DND-41 (cell line): Measurements from ENCODE around the gene ZNF462.

Source experiments
- CTCF ChIP-seq: IDR thresholded peaks from 2 replicates; pipeline ENCODE4 v1.5.1; 2012; ENCODE audit warnings: borderline replicate concordance, low read length, moderate library complexity, mild to moderate bottlenecking; ENCODE audit not compliant: poor library complexity, severe bottlenecking; ENCODE audit errors: extremely low read depth
- EZH2 ChIP-seq: IDR thresholded peaks from 3 replicates; pipeline ENCODE4 v1.6.1; 2012; ENCODE audit warnings: borderline replicate concordance, low read depth, mild to moderate bottlenecking, moderate library complexity, low read length, inconsistent platforms; ENCODE audit not compliant: severe bottlenecking

GRCh38 chr9:107018861-107019545 is 156.0 kb downstream of the ZNF462 start:
- no peak for TF ChIP-seq CTCF
- no peak for TF ChIP-seq EZH2
